Esophagus squamous epithelium (tissue), 5 donors: ENCODE data around the gene AFDN. TPM values are rescaled to one million over a fixed set of nuclear protein-coding genes. Genes with fewer than 3 reads are reported as not detected.

ENCODE experiments used
- DNase-seq: peaks from one replicate; lab custom pipeline; 2025; lab: John Stamatoyannopoulos, UW
- H3K27ac ChIP-seq, 4 donors: fragments of 200-600 bp; sonication (generic); one replicate each; pipeline ENCODE4 v1.5.1; 2016 to 2019; ENCODE audit warnings: mild to moderate bottlenecking in 1 of 4
- H3K27me3 ChIP-seq, 4 donors: fragments of 200-600 bp; sonication (generic); 1 replicate in 3 of 4; 2 replicates in 1 of 4; pipeline versions ENCODE4 v1.5.1 to v1.6.0; 2017 to 2021; ENCODE audit warnings: antibody characterized with exemption in 1 of 4
- H3K36me3 ChIP-seq, 3 donors: fragments of 200-600 bp; sonication (generic); one replicate each; pipeline ENCODE4 v1.5.1; 2016 to 2019
- H3K4me1 ChIP-seq, 3 donors: fragments of 200-600 bp; sonication (generic); one replicate each; pipeline ENCODE4 v1.5.1; 2017 to 2019
- H3K4me3 ChIP-seq, 4 donors: fragments of 200-600 bp; sonication (generic); 1 replicate in 3 of 4; 2 replicates in 1 of 4; pipeline ENCODE4 v1.5.1; 2016 to 2019; ENCODE audit warnings: mild to moderate bottlenecking in 2 of 4, moderate library complexity in 1 of 4
- H3K9me3 ChIP-seq, 3 donors: fragments of 200-600 bp; sonication (generic); one replicate each; pipeline ENCODE4 v1.5.1; 2016 to 2019
- CTCF ChIP-seq, 6 experiments: fragments of 450-650 bp in 4 of 6; fragments of 200-600 bp in 2 of 6; sonication (generic) in 2 of 6; IDR thresholded peaks; one replicate each; pipeline ENCODE4 v1.5.1; 2016 to 2019; ENCODE audit warnings: antibody characterized with exemption in 6 of 6, mild to moderate bottlenecking in 4 of 6, moderate library complexity in 4 of 6
- POLR2A ChIP-seq, 4 donors: fragments of 450-650 bp; IDR thresholded peaks; one replicate each; pipeline ENCODE4 v1.6.1; 2017; ENCODE audit warnings: antibody characterized with exemption in 4 of 4, mild to moderate bottlenecking in 4 of 4, moderate library complexity in 3 of 4
- WGBS, 2 donors: methylation state at CpG; one replicate each; pipeline ENCODE4 v1.1.5; 2018; 5-methylcytosine and 5-hydroxymethylcytosine counted together
- intact Hi-C: fragments of 100-400 bp; cut with DNase I; formaldehyde crosslinking; loops from one replicate; pipeline ENCODE4 v1.15.0; 2022
- total RNA-seq, 4 donors: library from RNA; depleted of rRNA; stranded (reverse); fragments of >200 nt; gene quantifications; one replicate each; pipeline ENCODE4 v1.1.0, GENCODE V29; 2016
- donor health status: DM: yes; HTN: yes; CAD: no.

AFDN gene
- total RNA-seq, 4 donors from 2014 or later: 93.8 to 250 (median 204) TPM

- no peak for TF ChIP-seq POLR2A (IDR thresholded peaks at IDR 0.05)
- TF ChIP-seq CTCF (IDR thresholded peaks at IDR 0.05): no peak
- peaks cover 0 to 12% (median 0%) of the 10 kb centered on the region in 3 donors for H3K4me1 ChIP-seq
- peaks cover 0 to 9% (median 1%) of the 10 kb centered on the region in 4 donors for H3K27me3 ChIP-seq
- H3K4me3 ChIP-seq: no peak overlapping the region
- H3K9me3 ChIP-seq: no peaks in the 10 kb centered on the region
- no peaks in the 10 kb centered on the region for H3K36me3 ChIP-seq
- intact Hi-C loops: no loop called here
- no peak for DNase-seq
- no peak overlapping the region for H3K27ac ChIP-seq
- 45 to 48% methylated on average over 4 of the region's 4 CpGs for WGBS, 2 donors
Measured at GRCh38 chr6:167806061-167806700, 20.5 kb upstream of the AFDN start.

- Histone ChIP-seq H3K27ac (no peak overlapping the region), H3K36me3 (no peaks in the 10 kb centered on the region), H3K27me3 (peaks cover 0 to 9% (median 1%) of the 10 kb centered on the region in 4 donors), H3K4me3 (no peak overlapping the region), H3K4me1 (peaks cover 0 to 12% (median 0%) of the 10 kb centered on the region in 3 donors), H3K9me3 (no peaks in the 10 kb centered on the region)
- no peak for DNase-seq
- intact Hi-C loops: no loop called here
- 77 to 81% methylated on average over 6 of the region's 6 CpGs for WGBS, 2 donors
- TF ChIP-seq CTCF (IDR thresholded peaks at IDR 0.05) (no peak), POLR2A (IDR thresholded peaks at IDR 0.05) (no peak)
Measured at GRCh38 chr6:167807200-167807599, 19.5 kb upstream of the AFDN start.

GRCh38 chr6:167807756-167808155 lies 19.0 kb upstream of the AFDN start:
- H3K4me1 ChIP-seq: peaks cover 0 to 12% (median 0%) of the 10 kb centered on the region in 3 donors
- WGBS, 2 donors: 53 to 55% methylated on average over 3 of the region's 3 CpGs
- no peak overlapping the region for H3K27ac ChIP-seq
- no peaks in the 10 kb centered on the region for H3K9me3 ChIP-seq
- no peaks in the 10 kb centered on the region for H3K36me3 ChIP-seq
- no peak for DNase-seq
- H3K4me3 ChIP-seq: no peak overlapping the region
- TF ChIP-seq CTCF (IDR thresholded peaks at IDR 0.05) (no peak), POLR2A (IDR thresholded peaks at IDR 0.05) (no peak)
- peaks cover 0 to 8% (median 1%) of the 10 kb centered on the region in 4 donors for H3K27me3 ChIP-seq
- intact Hi-C loops: no loop called here

GRCh38 chr6:167811040-167811439 lies 15.7 kb upstream of the AFDN start:
- Histone ChIP-seq H3K9me3 (no peaks in the 10 kb centered on the region), H3K36me3 (no peaks in the 10 kb centered on the region), H3K4me3 (no peak overlapping the region), H3K27me3 (peaks cover 0 to 6% (median 1%) of the 10 kb centered on the region in 4 donors), H3K4me1 (peaks cover 0 to 2% (median 0%) of the 10 kb centered on the region in 3 donors), H3K27ac (no peak overlapping the region)
- intact Hi-C loops: no loop called here
- no peak for DNase-seq
- no peak for TF ChIP-seq CTCF (IDR thresholded peaks at IDR 0.05)
- TF ChIP-seq POLR2A (IDR thresholded peaks at IDR 0.05): no peak
- 64 to 79% methylated on average over 5 of the region's 5 CpGs for WGBS, 2 donors

- Histone ChIP-seq H3K27me3 (peaks cover 0 to 8% (median 1%) of the 10 kb centered on the region in 4 donors), H3K36me3 (no peaks in the 10 kb centered on the region), H3K27ac (no peak overlapping the region), H3K4me1 (no peaks in the 10 kb centered on the region), H3K4me3 (no peak overlapping the region), H3K9me3 (no peaks in the 10 kb centered on the region)
- TF ChIP-seq CTCF (IDR thresholded peaks at IDR 0.05): no peak
- no peak for TF ChIP-seq POLR2A (IDR thresholded peaks at IDR 0.05)
- intact Hi-C loops: no loop called here
- no peak for DNase-seq
- 58% methylated on average over 5 of the region's 5 CpGs for WGBS, 2 donors
Measured at GRCh38 chr6:167811442-167812087, 15.1 kb upstream of the AFDN start.
